Ascending aorta (tissue), 2 donors: Measurements from ENCODE around the gene TLR6. TPM values are rescaled to one million over a fixed set of nuclear protein-coding genes. Genes with fewer than 3 reads are reported as not detected.
A peak's percentile ranks its signal among the peaks of the same experiment; 100 is the strongest.

Experiments used
- DNase-seq, 2 donors: peaks; one replicate each; pipeline ENCODE4 v3.0.0-alpha.2; 2019; ENCODE audit warnings: low spot score in 2 of 2
- H3K27ac ChIP-seq, 2 donors: fragments of 200-600 bp; sonication (generic); one replicate each; pipeline ENCODE4 v1.5.1; 2016 to 2017; ENCODE audit warnings: mild to moderate bottlenecking in 1 of 2
- H3K27me3 ChIP-seq: fragments of 200-600 bp; sonication (generic); one replicate; pipeline ENCODE4 v1.5.1; 2017
- H3K36me3 ChIP-seq, 2 donors: fragments of 200-600 bp; sonication (generic); one replicate each; pipeline ENCODE4 v1.5.1; 2016
- H3K4me1 ChIP-seq, 2 donors: fragments of 200-600 bp; sonication (generic); one replicate each; pipeline ENCODE4 v1.5.1; 2016 to 2017; ENCODE audit warnings: mild to moderate bottlenecking in 1 of 2
- H3K4me3 ChIP-seq, 2 donors: fragments of 200-600 bp; sonication (generic); one replicate each; pipeline ENCODE4 v1.5.1; 2016 to 2017; ENCODE audit warnings: mild to moderate bottlenecking in 1 of 2
- H3K9me3 ChIP-seq, 2 donors: fragments of 200-600 bp; sonication (generic); one replicate each; pipeline ENCODE4 v1.5.1; 2016
- intact Hi-C: fragments of 100-400 bp; cut with DNase I; formaldehyde crosslinking; loops from one replicate; pipeline ENCODE4 v1.15.1; 2023
- total RNA-seq: library from RNA; depleted of rRNA; stranded (reverse); fragments of >200 nt; gene quantifications from one replicate; pipeline ENCODE4 v1.1.0, GENCODE V29; 2016
- TF ChIP-seq, protein P1 (sequence below), 3 experiments: fragments of 200-600 bp in 2 of 3; fragments of 450-650 bp in 1 of 3; sonication (generic) in 2 of 3; IDR thresholded peaks; one replicate each; pipeline ENCODE4 v1.5.1; 2016 to 2019; ENCODE audit warnings: antibody characterized with exemption in 3 of 3, mild to moderate bottlenecking in 1 of 3, moderate library complexity in 1 of 3

Gene TLR6
- total RNA-seq, 1 donor from 2014 or later = 0.11 TPM

DNA sequence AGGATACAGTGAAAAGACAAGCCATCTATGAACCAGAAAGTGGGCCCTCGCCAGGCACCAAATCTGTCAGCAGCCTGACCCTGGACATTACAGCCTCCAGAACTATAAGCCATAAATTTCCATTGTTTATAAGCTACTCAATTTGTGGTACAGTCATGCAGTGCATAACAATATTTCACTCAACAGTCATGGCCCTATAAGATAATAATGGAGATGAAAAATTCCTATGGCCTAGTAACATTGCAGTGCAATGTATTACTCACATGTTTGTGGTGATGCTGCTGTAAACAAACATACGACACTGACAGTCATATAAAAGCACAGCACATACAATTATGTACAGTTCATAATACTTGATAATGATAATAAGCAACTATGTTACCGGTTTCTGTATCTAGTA, 34.9 kb downstream of the TLR6 start:
- H3K27me3 ChIP-seq = no peaks in the 10 kb centered on the region
- TF ChIP-seq, protein P1, sequence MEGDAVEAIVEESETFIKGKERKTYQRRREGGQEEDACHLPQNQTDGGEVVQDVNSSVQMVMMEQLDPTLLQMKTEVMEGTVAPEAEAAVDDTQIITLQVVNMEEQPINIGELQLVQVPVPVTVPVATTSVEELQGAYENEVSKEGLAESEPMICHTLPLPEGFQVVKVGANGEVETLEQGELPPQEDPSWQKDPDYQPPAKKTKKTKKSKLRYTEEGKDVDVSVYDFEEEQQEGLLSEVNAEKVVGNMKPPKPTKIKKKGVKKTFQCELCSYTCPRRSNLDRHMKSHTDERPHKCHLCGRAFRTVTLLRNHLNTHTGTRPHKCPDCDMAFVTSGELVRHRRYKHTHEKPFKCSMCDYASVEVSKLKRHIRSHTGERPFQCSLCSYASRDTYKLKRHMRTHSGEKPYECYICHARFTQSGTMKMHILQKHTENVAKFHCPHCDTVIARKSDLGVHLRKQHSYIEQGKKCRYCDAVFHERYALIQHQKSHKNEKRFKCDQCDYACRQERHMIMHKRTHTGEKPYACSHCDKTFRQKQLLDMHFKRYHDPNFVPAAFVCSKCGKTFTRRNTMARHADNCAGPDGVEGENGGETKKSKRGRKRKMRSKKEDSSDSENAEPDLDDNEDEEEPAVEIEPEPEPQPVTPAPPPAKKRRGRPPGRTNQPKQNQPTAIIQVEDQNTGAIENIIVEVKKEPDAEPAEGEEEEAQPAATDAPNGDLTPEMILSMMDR (IDR thresholded peaks at IDR 0.05) = no peak
- intact Hi-C loops = no loop called here
- H3K4me1 ChIP-seq = no peaks in the 10 kb centered on the region
- H3K27ac ChIP-seq = no peak overlapping the region
- no peaks in the 10 kb centered on the region for H3K9me3 ChIP-seq
- no peak overlapping the region for H3K4me3 ChIP-seq
- no peak for DNase-seq
- no peaks in the 10 kb centered on the region for H3K36me3 ChIP-seq

GRCh38 chr4:38820329-38821061, 36.1 kb downstream of the TLR6 start:
- Histone ChIP-seq H3K9me3 (no peaks in the 10 kb centered on the region), H3K4me3 (no peak overlapping the region), H3K27ac (no peak overlapping the region), H3K27me3 (no peaks in the 10 kb centered on the region), H3K4me1 (no peaks in the 10 kb centered on the region), H3K36me3 (no peaks in the 10 kb centered on the region)
- DNase-seq = no peak
- TF ChIP-seq, protein P1 (IDR thresholded peaks at IDR 0.05) = no peak
- intact Hi-C loops = no loop called here

DNA sequence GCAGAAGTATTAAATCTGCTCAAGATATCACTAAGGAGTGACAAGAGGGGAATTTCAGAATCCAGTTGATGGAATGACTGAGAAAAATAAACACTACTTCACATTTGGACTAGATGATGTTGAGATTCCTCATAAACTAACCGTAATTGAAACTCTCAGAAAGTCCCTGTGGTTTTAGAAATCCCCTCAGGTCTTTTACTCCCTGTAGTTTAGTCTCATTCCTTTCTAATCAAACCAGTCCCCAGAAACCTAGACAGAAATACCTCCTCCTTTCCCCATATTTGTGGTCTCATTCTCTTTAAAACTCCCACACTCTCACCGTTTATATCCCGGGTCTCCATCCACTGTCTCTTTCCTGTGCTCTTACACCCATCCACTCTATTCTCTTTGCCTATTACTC, 37.0 kb downstream of the TLR6 start:
- no peak for DNase-seq
- Histone ChIP-seq H3K27me3 (no peaks in the 10 kb centered on the region), H3K9me3 (no peaks in the 10 kb centered on the region), H3K27ac (no peak overlapping the region), H3K4me3 (no peak overlapping the region), H3K36me3 (no peaks in the 10 kb centered on the region), H3K4me1 (no peaks in the 10 kb centered on the region)
- TF ChIP-seq, protein P1 (IDR thresholded peaks at IDR 0.05) = no peak
- intact Hi-C loops = no loop called here

- Histone ChIP-seq H3K27me3 (no peaks in the 10 kb centered on the region), H3K9me3 (no peaks in the 10 kb centered on the region), H3K36me3 (no peaks in the 10 kb centered on the region), H3K4me3 (no peak overlapping the region), H3K4me1 (no peaks in the 10 kb centered on the region), H3K27ac (no peak overlapping the region)
- DNase-seq = no peak
- TF ChIP-seq, protein P1 (IDR thresholded peaks at IDR 0.05) = no peak
- intact Hi-C loops = no loop called here
These were observed 38.1 kb downstream of the TLR6 start for GRCh38 chr4:38818441-38818976.

GRCh38 chr4:38815885-38816782, 40.5 kb downstream of the TLR6 start:
- intact Hi-C loops = no loop called here
- DNase-seq = no peak
- H3K4me3 ChIP-seq = no peak overlapping the region
- no peaks in the 10 kb centered on the region for H3K9me3 ChIP-seq
- H3K27ac ChIP-seq = peak overlapping the region; percentile 17 to 56
- no peaks in the 10 kb centered on the region for H3K36me3 ChIP-seq
- H3K27me3 ChIP-seq = no peaks in the 10 kb centered on the region
- TF ChIP-seq, protein P1 (IDR thresholded peaks at IDR 0.05) = no peak
- H3K4me1 ChIP-seq = no peaks in the 10 kb centered on the region
